Fibroblast of lung (primary cell): ENCODE results near the gene IRF7.

ENCODE experiments used
- CTCF ChIP-seq, 2 donors: IDR thresholded peaks in 1 of 2; conservative IDR thresholded peaks in 1 of 2; 1 replicate in 1 of 2; 2 replicates in 1 of 2; pipeline ENCODE4 v1.5.1; 2011 to 2012; ENCODE audit warnings: low read length in 2 of 2, control low read depth in 1 of 2, inconsistent platforms in 1 of 2, low read depth in 1 of 2, mild to moderate bottlenecking in 1 of 2
- EZH2 ChIP-seq: IDR thresholded peaks from 2 replicates; pipeline ENCODE4 v1.5.1; 2012; ENCODE audit warnings: low read length, control low read depth, mild to moderate bottlenecking; ENCODE audit errors: missing control alignments

- TF ChIP-seq CTCF (conservative IDR thresholded peaks at IDR 0.05 in 1 of 2, IDR thresholded peaks at IDR 0.05 in 1 of 2; ENCODE audit: low read depth in 1 of 2, low read length in 2 of 2) (no peak), EZH2 (no peak)
Observed at GRCh38 chr11:655036-655726, 39.4 kb upstream of the IRF7 start.
